ENCODE results near the gene FNDC3B.

Gene FNDC3B

DNA sequence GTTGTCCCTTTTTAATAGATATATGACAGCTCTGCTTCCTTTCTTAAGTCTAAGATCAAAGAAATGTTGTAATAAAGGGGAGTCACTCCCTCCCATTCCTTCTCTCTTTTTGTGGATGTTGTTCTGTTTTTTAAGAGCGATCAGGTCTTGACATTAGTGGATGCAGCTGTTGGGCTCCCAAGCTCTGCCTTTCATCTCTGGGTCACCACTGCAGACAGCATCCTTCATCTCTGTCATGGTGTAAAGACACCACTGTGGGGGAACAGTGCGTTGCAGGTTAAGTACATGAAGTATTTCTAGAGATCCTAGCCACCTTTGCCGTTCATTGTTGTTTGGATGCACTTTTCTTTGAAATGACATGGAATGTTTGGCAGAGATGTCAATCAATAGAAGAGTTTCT is 17.7 kb downstream of the FNDC3B start:
- TF ChIP-seq, protein P1, sequence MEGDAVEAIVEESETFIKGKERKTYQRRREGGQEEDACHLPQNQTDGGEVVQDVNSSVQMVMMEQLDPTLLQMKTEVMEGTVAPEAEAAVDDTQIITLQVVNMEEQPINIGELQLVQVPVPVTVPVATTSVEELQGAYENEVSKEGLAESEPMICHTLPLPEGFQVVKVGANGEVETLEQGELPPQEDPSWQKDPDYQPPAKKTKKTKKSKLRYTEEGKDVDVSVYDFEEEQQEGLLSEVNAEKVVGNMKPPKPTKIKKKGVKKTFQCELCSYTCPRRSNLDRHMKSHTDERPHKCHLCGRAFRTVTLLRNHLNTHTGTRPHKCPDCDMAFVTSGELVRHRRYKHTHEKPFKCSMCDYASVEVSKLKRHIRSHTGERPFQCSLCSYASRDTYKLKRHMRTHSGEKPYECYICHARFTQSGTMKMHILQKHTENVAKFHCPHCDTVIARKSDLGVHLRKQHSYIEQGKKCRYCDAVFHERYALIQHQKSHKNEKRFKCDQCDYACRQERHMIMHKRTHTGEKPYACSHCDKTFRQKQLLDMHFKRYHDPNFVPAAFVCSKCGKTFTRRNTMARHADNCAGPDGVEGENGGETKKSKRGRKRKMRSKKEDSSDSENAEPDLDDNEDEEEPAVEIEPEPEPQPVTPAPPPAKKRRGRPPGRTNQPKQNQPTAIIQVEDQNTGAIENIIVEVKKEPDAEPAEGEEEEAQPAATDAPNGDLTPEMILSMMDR (IDR thresholded peaks at IDR 0.05) = no peak
- Histone ChIP-seq H3K27me3 (no peaks in the 10 kb centered on the region), H3K9me3 (no peaks in the 10 kb centered on the region), H3K4me1 (ENCODE audit: control insufficient read depth in 1 of 2, insufficient read depth in 1 of 2, low read depth in 1 of 2, low read length in 1 of 2) (peaks cover 42 to 54% of the 10 kb centered on the region in 2 experiments), H3K27ac (peak overlapping the region; percentile 68), H3K36me3 (peaks cover 20% of the 10 kb centered on the region), H3K4me3 (ENCODE audit: low read depth in 1 of 2, low read length in 1 of 2) (no peak overlapping the region)

DNA sequence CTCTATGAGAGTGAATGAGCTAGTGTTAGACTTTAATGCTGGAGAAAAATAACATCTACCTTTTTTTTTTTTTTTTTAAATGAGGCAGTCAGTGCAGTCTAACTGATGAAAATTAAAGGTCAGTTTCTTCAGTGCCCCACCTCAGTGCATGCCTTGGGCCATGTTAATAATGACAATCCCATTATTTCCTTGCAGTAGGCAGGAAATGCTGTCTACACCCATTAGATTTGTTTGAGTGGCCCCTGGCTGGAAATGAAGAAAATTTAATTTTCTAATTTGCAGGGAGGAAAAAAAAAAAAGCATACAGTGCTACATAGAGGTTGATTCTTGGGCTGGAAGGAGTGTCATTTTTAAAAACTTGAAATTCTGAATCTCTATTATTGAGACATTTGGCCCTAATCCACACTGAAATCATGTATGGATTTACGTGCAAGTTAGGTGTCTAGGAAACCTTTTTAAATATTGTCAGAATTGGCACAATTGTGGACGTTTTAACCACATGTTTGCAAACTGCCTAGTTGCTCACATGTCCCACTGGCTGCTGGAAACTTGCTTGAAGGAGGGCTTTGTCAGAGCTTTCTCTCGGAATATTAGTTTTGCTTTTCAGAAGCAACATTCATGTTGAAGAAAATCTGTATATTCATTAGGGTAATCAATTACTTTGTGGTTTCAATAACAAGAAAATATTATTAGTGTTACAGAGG is 18.4 kb downstream of the FNDC3B start:
- TF ChIP-seq, protein P1 (IDR thresholded peaks at IDR 0.05) = no peak
- no peaks in the 10 kb centered on the region for H3K9me3 ChIP-seq
- H3K4me1 ChIP-seq (ENCODE audit: control insufficient read depth in 1 of 2, insufficient read depth in 1 of 2, low read depth in 1 of 2, low read length in 1 of 2) = peaks cover 49 to 61% of the 10 kb centered on the region in 2 experiments
- H3K27ac ChIP-seq = peak overlapping the region; percentile 68
- H3K36me3 ChIP-seq = peaks cover 13% of the 10 kb centered on the region
- H3K4me3 ChIP-seq (ENCODE audit: low read depth in 1 of 2, low read length in 1 of 2) = no peak overlapping the region
- H3K27me3 ChIP-seq = no peaks in the 10 kb centered on the region

DNA sequence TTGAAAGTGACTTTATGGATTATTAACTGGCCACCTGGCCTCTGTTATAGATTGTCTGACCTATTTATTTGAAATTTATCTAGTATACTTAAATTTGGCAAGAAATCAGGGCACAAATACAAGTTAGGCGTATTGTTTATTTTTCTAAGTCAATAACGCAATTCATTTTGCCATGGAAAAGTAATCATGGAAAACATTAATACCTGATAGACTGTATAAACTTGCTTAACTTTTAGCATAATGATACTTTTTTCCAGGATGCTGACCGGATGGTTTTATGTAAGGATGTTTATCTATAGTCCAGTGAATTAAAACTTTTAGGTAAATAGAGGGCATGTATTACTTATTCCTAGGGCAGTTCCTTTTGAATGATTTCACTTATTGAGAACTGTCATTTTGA is 20.2 kb downstream of the FNDC3B start:
- no peaks in the 10 kb centered on the region for H3K27me3 ChIP-seq
- H3K4me1 ChIP-seq (ENCODE audit: control insufficient read depth in 1 of 2, insufficient read depth in 1 of 2, low read depth in 1 of 2, low read length in 1 of 2) = peaks cover 53 to 72% of the 10 kb centered on the region in 2 experiments

DNA sequence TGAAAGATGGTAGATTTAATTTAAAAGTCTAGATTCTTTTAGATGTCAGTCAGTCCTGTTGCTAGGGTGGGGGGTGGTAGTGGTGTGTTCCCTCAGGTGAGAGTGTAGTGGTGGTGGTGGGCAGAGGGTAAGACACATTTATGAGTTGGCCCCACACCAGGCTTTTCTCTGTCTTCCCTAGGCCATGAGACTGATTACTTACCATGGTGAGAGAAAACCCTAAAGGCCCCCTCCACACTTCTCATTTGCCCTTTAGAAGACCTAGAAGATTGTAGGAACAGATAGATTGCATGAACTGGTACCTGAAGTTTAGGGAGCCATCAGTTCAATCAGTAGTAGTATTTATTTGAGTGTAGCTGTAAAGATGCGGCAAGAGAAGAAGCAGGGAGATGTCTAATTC is 20.9 kb downstream of the FNDC3B start:
- Histone ChIP-seq H3K4me1 (ENCODE audit: control insufficient read depth in 1 of 2, insufficient read depth in 1 of 2, low read depth in 1 of 2, low read length in 1 of 2) (peaks cover 52 to 72% of the 10 kb centered on the region in 2 experiments), H3K4me3 (ENCODE audit: low read depth in 1 of 2, low read length in 1 of 2) (no peak overlapping the region), H3K36me3 (no peaks in the 10 kb centered on the region), H3K27me3 (no peaks in the 10 kb centered on the region), H3K9me3 (no peaks in the 10 kb centered on the region), H3K27ac (peak overlapping the region; percentile 44)
- TF ChIP-seq, protein P1 (IDR thresholded peaks at IDR 0.05) = no peak

More for the DNA sequence above, 20.2 kb downstream of the FNDC3B start:
- TF ChIP-seq, protein P1 (IDR thresholded peaks at IDR 0.05) = no peak
- peaks cover under 1% of the 10 kb centered on the region for H3K36me3 ChIP-seq
- no peaks in the 10 kb centered on the region for H3K9me3 ChIP-seq
- no peak overlapping the region for H3K4me3 ChIP-seq (ENCODE audit: low read depth in 1 of 2, low read length in 1 of 2)
- peak overlapping the region; percentile 44 for H3K27ac ChIP-seq

DNA sequence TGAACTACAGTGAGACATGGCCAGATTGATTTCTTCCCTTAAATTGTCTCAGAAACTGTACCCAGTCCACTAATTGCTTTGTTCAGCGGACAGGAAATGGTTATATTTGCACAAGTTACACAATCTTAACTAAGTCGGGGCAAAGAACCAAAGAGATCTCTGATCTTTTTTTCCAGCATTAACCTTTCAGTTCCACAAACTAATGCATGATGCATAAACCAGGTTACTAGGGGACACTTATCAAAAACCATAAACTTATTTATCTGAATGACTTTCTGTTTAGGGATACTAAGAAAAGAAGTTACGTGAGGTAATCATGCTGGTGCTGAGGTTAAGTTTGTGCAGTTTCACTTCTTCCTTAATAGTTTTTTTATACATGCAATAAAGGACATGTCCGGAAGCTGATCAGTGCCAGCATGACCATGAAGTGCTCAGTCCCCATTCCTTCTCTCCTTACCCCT is 22.4 kb downstream of the FNDC3B start:
- peak overlapping the region; percentile 59 for H3K27ac ChIP-seq
- peak overlapping the region; percentile 17 to 53 for H3K4me3 ChIP-seq (ENCODE audit: low read depth in 1 of 2, low read length in 1 of 2)

More for the DNA sequence above, 22.4 kb downstream of the FNDC3B start:
- Histone ChIP-seq H3K27me3 (no peaks in the 10 kb centered on the region), H3K4me1 (ENCODE audit: control insufficient read depth in 1 of 2, insufficient read depth in 1 of 2, low read depth in 1 of 2, low read length in 1 of 2) (peaks cover 53 to 74% of the 10 kb centered on the region in 2 experiments), H3K36me3 (no peaks in the 10 kb centered on the region), H3K9me3 (no peaks in the 10 kb centered on the region)
- TF ChIP-seq, protein P1 (IDR thresholded peaks at IDR 0.05) = no peak
